Upper lobe of left lung (tissue), 4 donors: Measurements from ENCODE around the gene ACTG2.

Source experiments
- EP300 ChIP-seq, 4 donors: sonication (generic); formaldehyde crosslinking; IDR thresholded peaks; one replicate each; pipeline ENCODE4 v1.5.1; 2017; ENCODE audit warnings: antibody characterized with exemption in 4 of 4, control low read depth in 2 of 4
- POLR2A ChIP-seq, 4 donors: fragments of 450-650 bp; IDR thresholded peaks; one replicate each; pipeline ENCODE4 v1.5.1; 2016 to 2017; ENCODE audit warnings: antibody characterized with exemption in 4 of 4, mild to moderate bottlenecking in 2 of 4
- POLR2AphosphoS5 ChIP-seq, 2 donors: sonication (generic); formaldehyde crosslinking; IDR thresholded peaks; one replicate each; pipeline ENCODE4 v1.5.1; 2017; ENCODE audit warnings: antibody characterized with exemption in 2 of 2
- TF ChIP-seq, protein P1 (sequence below), 6 experiments: fragments of 450-650 bp in 4 of 6; fragments of 200-600 bp in 2 of 6; sonication (generic) in 2 of 6; IDR thresholded peaks; one replicate each; pipeline ENCODE4 v1.5.1; 2016 to 2019; ENCODE audit warnings: antibody characterized with exemption in 6 of 6

- TF ChIP-seq POLR2A (IDR thresholded peaks at IDR 0.05) (no peak), EP300 (IDR thresholded peaks at IDR 0.05) (no peak), POLR2AphosphoS5 (IDR thresholded peaks at IDR 0.05) (no peak)
- TF ChIP-seq, protein P1, sequence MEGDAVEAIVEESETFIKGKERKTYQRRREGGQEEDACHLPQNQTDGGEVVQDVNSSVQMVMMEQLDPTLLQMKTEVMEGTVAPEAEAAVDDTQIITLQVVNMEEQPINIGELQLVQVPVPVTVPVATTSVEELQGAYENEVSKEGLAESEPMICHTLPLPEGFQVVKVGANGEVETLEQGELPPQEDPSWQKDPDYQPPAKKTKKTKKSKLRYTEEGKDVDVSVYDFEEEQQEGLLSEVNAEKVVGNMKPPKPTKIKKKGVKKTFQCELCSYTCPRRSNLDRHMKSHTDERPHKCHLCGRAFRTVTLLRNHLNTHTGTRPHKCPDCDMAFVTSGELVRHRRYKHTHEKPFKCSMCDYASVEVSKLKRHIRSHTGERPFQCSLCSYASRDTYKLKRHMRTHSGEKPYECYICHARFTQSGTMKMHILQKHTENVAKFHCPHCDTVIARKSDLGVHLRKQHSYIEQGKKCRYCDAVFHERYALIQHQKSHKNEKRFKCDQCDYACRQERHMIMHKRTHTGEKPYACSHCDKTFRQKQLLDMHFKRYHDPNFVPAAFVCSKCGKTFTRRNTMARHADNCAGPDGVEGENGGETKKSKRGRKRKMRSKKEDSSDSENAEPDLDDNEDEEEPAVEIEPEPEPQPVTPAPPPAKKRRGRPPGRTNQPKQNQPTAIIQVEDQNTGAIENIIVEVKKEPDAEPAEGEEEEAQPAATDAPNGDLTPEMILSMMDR (IDR thresholded peaks at IDR 0.05) = no peak
Measured at GRCh38 chr2:73921581-73921980, 28.8 kb downstream of the ACTG2 start.
